Hepatic stellate cell (primary cell): ENCODE results near the gene TXNDC17.
"Not testable (repeated sequence)": the region's sequence is repeated elsewhere in the genome, so short reads cannot be mapped to it uniquely, and the experiment has no call there.

Source experiments
- DNase-seq: peaks from one replicate; pipeline ENCODE4 v3.0.0; 2011; ENCODE audit warnings: low spot score

TXNDC17 gene

GRCh38 chr17:6640536-6641246 is at the start of gene TXNDC17, which contains the start of gene KIAA0753:
Gene TXNDC17, plus strand, starts transcription at chr17:6641060. Its CDS starts 23 bp downstream, at chr17:6641083.
Gene KIAA0753, minus strand, starts transcription at chr17:6640711. Its CDS starts 5,608 bp downstream, at chr17:6635103.
- DNase-seq = peak; percentile 86

- no peak for DNase-seq
Observed at GRCh38 chr17:6591599-6592158, 49.2 kb upstream of the TXNDC17 start.

GRCh38 chr17:6592173-6592572 is 48.7 kb upstream of the TXNDC17 start:
- DNase-seq = no peak

- not testable (repeated sequence) for DNase-seq
Observed at GRCh38 chr17:6593371-6593770, 47.5 kb upstream of the TXNDC17 start.

- no peak for DNase-seq
Observed at GRCh38 chr17:6596081-6596480, 44.8 kb upstream of the TXNDC17 start.

GRCh38 chr17:6596511-6596910 is 44.3 kb upstream of the TXNDC17 start:
- no peak for DNase-seq

- DNase-seq = no peak
Observed at GRCh38 chr17:6596941-6597340, 43.9 kb upstream of the TXNDC17 start.

GRCh38 chr17:6597727-6598126 is 43.1 kb upstream of the TXNDC17 start:
- no peak for DNase-seq

GRCh38 chr17:6599364-6599763 is 41.5 kb upstream of the TXNDC17 start:
- DNase-seq = no peak

GRCh38 chr17:6602141-6602540 is 38.7 kb upstream of the TXNDC17 start:
- no peak for DNase-seq

GRCh38 chr17:6603744-6604325 is 37.0 kb upstream of the TXNDC17 start:
- no peak for DNase-seq

GRCh38 chr17:6605142-6605541 is 35.7 kb upstream of the TXNDC17 start:
- DNase-seq = no peak

GRCh38 chr17:6608321-6608720 is 32.5 kb upstream of the TXNDC17 start:
- DNase-seq = no peak

GRCh38 chr17:6610011-6610410 is 30.8 kb upstream of the TXNDC17 start:
- DNase-seq = no peak

- no peak for DNase-seq
Observed at GRCh38 chr17:6611231-6611630, 29.6 kb upstream of the TXNDC17 start.

GRCh38 chr17:6623941-6624340 is 16.9 kb upstream of the TXNDC17 start:
- no peak for DNase-seq

GRCh38 chr17:6626616-6627015 is 14.2 kb upstream of the TXNDC17 start:
- DNase-seq = no peak

GRCh38 chr17:6627019-6627418 is 13.8 kb upstream of the TXNDC17 start:
- peak; percentile 22 for DNase-seq

- no peak for DNase-seq
Observed at GRCh38 chr17:6630390-6630789, 10.5 kb upstream of the TXNDC17 start.

GRCh38 chr17:6632530-6632929 is 8.3 kb upstream of the TXNDC17 start:
- DNase-seq = no peak

- no peak for DNase-seq
Observed at GRCh38 chr17:6633263-6633662, 7.6 kb upstream of the TXNDC17 start.

- DNase-seq = no peak
Observed at GRCh38 chr17:6636105-6636504, 4.8 kb upstream of the TXNDC17 start.
